ENCODE measurements around the gene GPR157.

GRCh38 chr1:9153152-9153551, 24.2 kb upstream of the GPR157 start:
- no peak for TF ChIP-seq CTCF (IDR thresholded peaks at IDR 0.05; ENCODE audit: borderline replicate concordance, extremely low read depth, low read length, poor library complexity, severe bottlenecking)
- TF ChIP-seq EZH2 (IDR thresholded peaks at IDR 0.05; ENCODE audit: borderline replicate concordance, low read depth, low read length, severe bottlenecking): no peak

Measured in DND-41 (cell line).